Ascending aorta (tissue), 2 donors: Measurements from ENCODE around the gene MAK. TPM values are rescaled to one million over a fixed set of nuclear protein-coding genes. Genes with fewer than 3 reads are reported as not detected.
"Not testable (repeated sequence)": the region's sequence is repeated elsewhere in the genome, so short reads cannot be mapped to it uniquely, and the experiment has no call there.

Source experiments
- DNase-seq, 2 donors: peaks; one replicate each; pipeline ENCODE4 v3.0.0-alpha.2; 2019; ENCODE audit warnings: low spot score in 2 of 2
- H3K27ac ChIP-seq, 2 donors: fragments of 200-600 bp; sonication (generic); one replicate each; pipeline ENCODE4 v1.5.1; 2016 to 2017; ENCODE audit warnings: mild to moderate bottlenecking in 1 of 2
- H3K27me3 ChIP-seq: fragments of 200-600 bp; sonication (generic); one replicate; pipeline ENCODE4 v1.5.1; 2017
- H3K36me3 ChIP-seq, 2 donors: fragments of 200-600 bp; sonication (generic); one replicate each; pipeline ENCODE4 v1.5.1; 2016
- H3K4me1 ChIP-seq, 2 donors: fragments of 200-600 bp; sonication (generic); one replicate each; pipeline ENCODE4 v1.5.1; 2016 to 2017; ENCODE audit warnings: mild to moderate bottlenecking in 1 of 2
- H3K4me3 ChIP-seq, 2 donors: fragments of 200-600 bp; sonication (generic); one replicate each; pipeline ENCODE4 v1.5.1; 2016 to 2017; ENCODE audit warnings: mild to moderate bottlenecking in 1 of 2
- H3K9me3 ChIP-seq, 2 donors: fragments of 200-600 bp; sonication (generic); one replicate each; pipeline ENCODE4 v1.5.1; 2016
- intact Hi-C: fragments of 100-400 bp; cut with DNase I; formaldehyde crosslinking; loops from one replicate; pipeline ENCODE4 v1.15.1; 2023
- total RNA-seq: library from RNA; depleted of rRNA; stranded (reverse); fragments of >200 nt; gene quantifications from one replicate; pipeline ENCODE4 v1.1.0, GENCODE V29; 2016
- TF ChIP-seq, protein P1 (sequence below), 3 experiments: fragments of 200-600 bp in 2 of 3; fragments of 450-650 bp in 1 of 3; sonication (generic) in 2 of 3; IDR thresholded peaks; one replicate each; pipeline ENCODE4 v1.5.1; 2016 to 2019; ENCODE audit warnings: antibody characterized with exemption in 3 of 3, mild to moderate bottlenecking in 1 of 3, moderate library complexity in 1 of 3

The MAK gene
- total RNA-seq, 1 donor from 2014 or later: not detected

DNA sequence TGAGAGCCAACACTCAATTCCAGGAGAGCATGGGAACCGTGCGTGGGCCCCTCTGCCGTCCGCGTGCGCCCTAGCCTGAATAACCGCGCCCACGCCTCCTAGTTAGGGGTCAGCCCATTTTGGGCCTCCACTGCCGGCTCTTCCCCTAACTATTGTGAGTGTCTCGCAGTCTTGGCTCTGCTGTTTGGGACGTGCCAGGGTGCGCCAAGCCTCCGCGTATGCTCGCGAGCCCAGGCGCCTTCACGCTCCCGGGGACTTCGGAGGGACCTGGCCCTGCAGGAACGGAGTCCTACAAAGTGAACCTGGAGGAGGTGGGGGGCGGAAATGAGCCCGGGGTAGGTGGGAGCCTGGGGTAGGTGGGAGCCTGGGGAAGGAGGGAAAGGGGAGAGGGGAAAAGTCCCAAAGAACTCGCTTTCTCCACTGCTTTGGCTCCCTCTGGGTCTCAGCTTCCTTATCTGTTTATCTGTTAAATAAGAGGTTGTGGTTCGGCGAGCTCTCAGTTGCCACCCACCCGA lies 44.4 kb upstream of the MAK start:
- no peak overlapping the region for H3K27ac ChIP-seq
- H3K4me1 ChIP-seq: peaks cover 0 to 5% of the 10 kb centered on the region in 2 donors
- intact Hi-C loops: no loop called here
- H3K27me3 ChIP-seq: peaks cover 28% of the 10 kb centered on the region
- TF ChIP-seq, protein P1, sequence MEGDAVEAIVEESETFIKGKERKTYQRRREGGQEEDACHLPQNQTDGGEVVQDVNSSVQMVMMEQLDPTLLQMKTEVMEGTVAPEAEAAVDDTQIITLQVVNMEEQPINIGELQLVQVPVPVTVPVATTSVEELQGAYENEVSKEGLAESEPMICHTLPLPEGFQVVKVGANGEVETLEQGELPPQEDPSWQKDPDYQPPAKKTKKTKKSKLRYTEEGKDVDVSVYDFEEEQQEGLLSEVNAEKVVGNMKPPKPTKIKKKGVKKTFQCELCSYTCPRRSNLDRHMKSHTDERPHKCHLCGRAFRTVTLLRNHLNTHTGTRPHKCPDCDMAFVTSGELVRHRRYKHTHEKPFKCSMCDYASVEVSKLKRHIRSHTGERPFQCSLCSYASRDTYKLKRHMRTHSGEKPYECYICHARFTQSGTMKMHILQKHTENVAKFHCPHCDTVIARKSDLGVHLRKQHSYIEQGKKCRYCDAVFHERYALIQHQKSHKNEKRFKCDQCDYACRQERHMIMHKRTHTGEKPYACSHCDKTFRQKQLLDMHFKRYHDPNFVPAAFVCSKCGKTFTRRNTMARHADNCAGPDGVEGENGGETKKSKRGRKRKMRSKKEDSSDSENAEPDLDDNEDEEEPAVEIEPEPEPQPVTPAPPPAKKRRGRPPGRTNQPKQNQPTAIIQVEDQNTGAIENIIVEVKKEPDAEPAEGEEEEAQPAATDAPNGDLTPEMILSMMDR (IDR thresholded peaks at IDR 0.05): no peak
- DNase-seq: no peak
- no peak overlapping the region for H3K4me3 ChIP-seq
- no peaks in the 10 kb centered on the region for H3K9me3 ChIP-seq
- no peaks in the 10 kb centered on the region for H3K36me3 ChIP-seq

DNA sequence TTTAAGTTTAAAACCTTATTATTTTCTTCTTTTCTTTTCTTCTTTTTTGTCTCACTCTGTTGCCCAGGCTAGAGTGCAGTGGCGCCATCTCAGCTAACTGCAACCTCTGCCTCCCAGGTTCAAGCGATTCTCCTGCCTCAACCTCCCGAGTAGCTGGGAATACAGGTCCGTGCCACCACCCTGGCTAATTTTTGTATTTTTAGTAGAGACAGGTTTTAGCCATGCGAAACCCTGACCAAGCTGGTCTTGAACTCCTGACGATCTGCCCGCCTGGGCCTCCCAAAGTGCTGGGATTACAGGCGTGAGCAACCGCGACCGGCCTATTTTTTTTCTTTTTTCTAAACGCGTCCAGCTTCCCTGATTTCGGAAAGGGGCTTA lies 43.9 kb upstream of the MAK start:
- DNase-seq, H3K27ac ChIP-seq, intact Hi-C loops, H3K4me1 ChIP-seq, H3K36me3 ChIP-seq, H3K9me3 ChIP-seq: not testable (repeated sequence)
- Histone ChIP-seq H3K4me3 (peak overlapping the region in 1 of 2 donors; percentile 8), H3K27me3 (peaks cover 28% of the 10 kb centered on the region)

DNA sequence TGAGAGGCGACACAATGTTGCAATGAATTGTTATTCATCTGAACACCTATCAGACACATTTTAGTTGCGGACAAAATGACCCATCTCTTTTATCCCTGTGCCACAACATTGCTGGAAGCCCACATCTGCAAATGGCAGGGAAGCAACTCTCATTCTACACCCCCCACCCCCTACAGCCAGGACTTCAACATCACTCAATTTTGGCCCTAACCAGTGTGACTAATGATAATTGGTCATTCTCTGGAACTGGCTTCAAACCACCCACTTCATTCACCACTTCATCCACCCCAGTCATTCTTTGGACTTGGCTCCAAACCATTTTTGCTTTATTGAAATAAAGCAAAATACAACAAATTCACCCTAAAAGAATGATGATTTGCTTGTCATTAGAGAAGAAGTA lies 42.0 kb upstream of the MAK start:
- Histone ChIP-seq H3K36me3 (no peaks in the 10 kb centered on the region), H3K27me3 (peaks cover 15% of the 10 kb centered on the region), H3K9me3 (no peaks in the 10 kb centered on the region), H3K4me1 (no peaks in the 10 kb centered on the region), H3K4me3 (no peak overlapping the region), H3K27ac (no peak overlapping the region)
- DNase-seq: no peak
- TF ChIP-seq, protein P1 (IDR thresholded peaks at IDR 0.05): no peak
- intact Hi-C loops: no loop called here

DNA sequence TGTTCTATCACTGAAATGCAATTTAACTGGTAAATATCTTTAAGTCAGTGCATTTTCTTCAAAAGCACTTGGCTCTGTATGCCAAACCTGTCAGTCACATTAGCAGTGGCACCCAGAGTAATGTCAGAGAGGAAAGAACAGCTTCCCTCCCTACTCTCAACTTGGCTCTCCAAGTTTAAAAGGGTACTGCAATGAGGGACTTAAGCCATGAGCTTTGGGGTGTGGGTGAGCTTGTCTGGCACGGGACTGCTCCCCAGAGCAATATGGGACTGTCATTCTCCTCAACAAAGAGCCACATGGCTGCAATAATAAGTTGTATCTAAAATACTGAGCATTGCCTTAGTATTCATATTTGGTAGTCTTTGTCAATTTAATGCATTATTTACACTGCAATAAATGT lies 39.5 kb upstream of the MAK start:
- Histone ChIP-seq H3K27ac (no peak overlapping the region), H3K27me3 (peaks cover 9% of the 10 kb centered on the region), H3K36me3 (no peaks in the 10 kb centered on the region), H3K4me1 (no peaks in the 10 kb centered on the region), H3K9me3 (no peaks in the 10 kb centered on the region), H3K4me3 (no peak overlapping the region)
- TF ChIP-seq, protein P1 (IDR thresholded peaks at IDR 0.05): no peak
- no peak for DNase-seq
- intact Hi-C loops: no loop called here

DNA sequence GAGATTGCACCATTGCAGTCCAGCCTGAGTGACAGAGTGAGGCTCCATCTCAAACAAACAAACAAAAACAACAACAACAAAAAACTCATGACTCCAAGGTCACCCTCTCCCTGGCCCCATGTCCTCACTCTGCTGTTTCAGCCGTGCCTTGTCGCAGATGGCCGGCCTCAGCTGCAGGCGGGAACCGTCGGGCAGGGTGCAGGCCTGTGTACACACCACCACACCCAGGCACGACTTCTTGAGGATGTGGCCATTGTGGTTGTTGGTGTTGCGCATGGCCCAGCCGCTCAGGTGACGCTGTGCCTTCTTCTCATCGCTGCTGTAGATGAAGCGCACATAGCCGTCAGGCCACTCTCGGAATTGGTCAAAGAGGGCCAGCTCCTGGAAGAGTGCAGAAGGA lies 38.7 kb upstream of the MAK start:
- Histone ChIP-seq H3K27ac (no peak overlapping the region), H3K36me3 (no peaks in the 10 kb centered on the region), H3K4me1 (no peaks in the 10 kb centered on the region), H3K4me3 (no peak overlapping the region), H3K27me3 (peaks cover 2% of the 10 kb centered on the region), H3K9me3 (no peaks in the 10 kb centered on the region)
- no peak for DNase-seq
- intact Hi-C loops: no loop called here
- TF ChIP-seq, protein P1 (IDR thresholded peaks at IDR 0.05): no peak

DNA sequence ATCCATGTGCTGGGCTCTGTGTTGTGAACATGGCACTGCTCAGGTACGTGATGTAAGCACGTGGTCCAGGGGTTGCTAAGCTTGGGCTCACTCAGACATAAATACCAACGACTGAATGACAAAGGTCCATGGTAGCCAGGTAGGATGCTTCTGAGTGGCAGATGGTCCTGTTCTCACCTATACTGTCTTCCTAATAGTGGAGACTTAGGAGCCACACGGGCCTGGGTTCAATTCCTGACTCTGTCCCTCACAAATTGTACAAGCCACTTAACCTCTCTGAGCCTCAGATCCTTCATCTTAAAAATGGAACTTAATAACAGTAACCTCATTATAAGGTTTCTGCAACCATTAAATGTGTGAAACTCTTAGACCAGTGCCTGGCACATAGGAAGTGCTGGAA lies 36.7 kb upstream of the MAK start:
- no peaks in the 10 kb centered on the region for H3K27me3 ChIP-seq
- H3K4me3 ChIP-seq: no peak overlapping the region
- H3K36me3 ChIP-seq: no peaks in the 10 kb centered on the region
- intact Hi-C loops: no loop called here
- no peaks in the 10 kb centered on the region for H3K4me1 ChIP-seq
- DNase-seq: no peak
- H3K9me3 ChIP-seq: no peaks in the 10 kb centered on the region
- TF ChIP-seq, protein P1 (IDR thresholded peaks at IDR 0.05): no peak
- H3K27ac ChIP-seq: no peak overlapping the region
